Endodermal cell (in vitro differentiated cells): ENCODE results near the gene MXD3. TPM values are rescaled to one million over a fixed set of nuclear protein-coding genes. Genes with fewer than 3 reads are reported as not detected.
A peak's percentile ranks its signal among the peaks of the same experiment; 100 is the strongest.

Experiments used
- DNase-seq: peaks from one replicate; pipeline ENCODE4 v3.0.0-alpha.2; 2017
- H3K27ac ChIP-seq: 2 replicates; pipeline ENCODE4 v1.5.1; 2013; ENCODE audit warnings: mild to moderate bottlenecking, low read depth, low read length, moderate library complexity
- H3K27me3 ChIP-seq: 2 replicates; pipeline ENCODE4 v1.6.1; 2013; ENCODE audit warnings: mild to moderate bottlenecking, low read length, moderate library complexity; ENCODE audit not compliant: insufficient read depth, control insufficient read depth, poor library complexity, severe bottlenecking
- H3K36me3 ChIP-seq: 2 replicates; pipeline ENCODE4 v1.7.0; 2013; ENCODE audit warnings: mild to moderate bottlenecking, low read length, moderate library complexity; ENCODE audit not compliant: control insufficient read depth, insufficient read depth
- H3K4me1 ChIP-seq: one replicate; pipeline ENCODE4 v1.7.0; 2013; ENCODE audit warnings: low read length; ENCODE audit not compliant: control insufficient read depth, insufficient read depth
- H3K4me3 ChIP-seq: 2 replicates; pipeline ENCODE4 v1.5.1; 2013; ENCODE audit warnings: mild to moderate bottlenecking, low read length, moderate library complexity
- H3K9ac ChIP-seq: 2 replicates; pipeline ENCODE4 v1.6.1; 2013; ENCODE audit warnings: mild to moderate bottlenecking, low read length, moderate library complexity; ENCODE audit not compliant: poor library complexity, severe bottlenecking; ENCODE audit errors: extremely low read depth
- H3K9me3 ChIP-seq: 2 replicates; pipeline ENCODE4 v1.6.1; 2013; ENCODE audit warnings: mild to moderate bottlenecking, low read length, moderate library complexity; ENCODE audit not compliant: control insufficient read depth
- H3K27ac Mint-ChIP-seq: 2 replicates; pipeline ENCODE4 v1.8.0; 2020; ENCODE audit warnings: mixed read lengths
- H3K27me3 Mint-ChIP-seq: 2 replicates; pipeline ENCODE4 v1.8.0; 2021; ENCODE audit warnings: mild to moderate bottlenecking, mixed read lengths; ENCODE audit not compliant: insufficient read depth
- H3K36me3 Mint-ChIP-seq: 2 replicates; pipeline ENCODE4 v1.8.0; 2020; ENCODE audit warnings: low read depth, mixed read lengths
- H3K4me1 Mint-ChIP-seq: 2 replicates; pipeline ENCODE4 v1.8.0; 2020; ENCODE audit warnings: mixed read lengths
- H3K4me3 Mint-ChIP-seq: 2 replicates; pipeline ENCODE4 v1.8.0; 2020; ENCODE audit warnings: mild to moderate bottlenecking, moderate library complexity, mixed read lengths
- H3K9me3 Mint-ChIP-seq: 2 replicates; pipeline ENCODE4 v1.8.0; 2020; ENCODE audit warnings: mild to moderate bottlenecking, mixed read lengths
- CTCF ChIP-seq: fragments of 200-600 bp; sonication (generic); conservative IDR thresholded peaks from 2 replicates; pipeline ENCODE4 v1.5.0; 2021; ENCODE audit warnings: antibody characterized with exemption, mild to moderate bottlenecking
- WGBS, 2 experiments: methylation state at CpG; one replicate each; pipeline versions ENCODE4 v1.1.5 to v1.1.7; 2013; ENCODE audit warnings: missing lambda C conversion rate in 2 of 2, mixed read lengths in 1 of 2; ENCODE audit not compliant: insufficient coverage in 1 of 2, insufficient read length in 1 of 2; 5-methylcytosine and 5-hydroxymethylcytosine counted together
- total RNA-seq, 2 donors: library from RNA; stranded (reverse); fragmentation: NEBNext Ultra II Directional in 1 of 2; extraction: Animal tissue kit (Norgen Biotek cat#: 25700) in 1 of 2; gene quantifications; 2 replicates in 1 of 2; 3 replicates in 1 of 2; pipeline ENCODE4 v1.2.1, GENCODE V29; 2021

The MXD3 gene
- total RNA-seq, 2 donors from 2014 or later = 14.2 to 20.4 TPM

GRCh38 chr5:177336112-177336511 lies 24.4 kb upstream of the MXD3 start:
- 86 to 89% methylated on average over 10 to 12 of the region's 12 CpGs for WGBS, 2 experiments
- peaks cover 59% of the 10 kb centered on the region for H3K36me3 ChIP-seq
- no peaks in the 10 kb centered on the region for H3K9me3 ChIP-seq
- H3K27ac Mint-ChIP-seq = no peak overlapping the region
- H3K4me1 ChIP-seq = no peaks in the 10 kb centered on the region
- H3K27me3 ChIP-seq = no peaks in the 10 kb centered on the region
- no peak overlapping the region for H3K27ac ChIP-seq
- no peaks in the 10 kb centered on the region for H3K9me3 Mint-ChIP-seq
- no peak overlapping the region for H3K9ac ChIP-seq
- no peak for DNase-seq
- H3K27me3 Mint-ChIP-seq = no peaks in the 10 kb centered on the region
- H3K4me3 ChIP-seq = no peak overlapping the region
- peaks cover 10% of the 10 kb centered on the region for H3K4me1 Mint-ChIP-seq
- peaks cover 71% of the 10 kb centered on the region for H3K36me3 Mint-ChIP-seq
- TF ChIP-seq CTCF = peak; percentile 61
- H3K4me3 Mint-ChIP-seq = no peak overlapping the region

- H3K4me3 ChIP-seq = no peak overlapping the region
- H3K27ac ChIP-seq = no peak overlapping the region
- H3K27me3 ChIP-seq = no peaks in the 10 kb centered on the region
- Mint-ChIP-seq H3K27ac (no peak overlapping the region), H3K4me1 (peaks cover 10% of the 10 kb centered on the region), H3K9me3 (no peaks in the 10 kb centered on the region), H3K4me3 (no peak overlapping the region), H3K36me3 (peaks cover 75% of the 10 kb centered on the region), H3K27me3 (no peaks in the 10 kb centered on the region)
- H3K4me1 ChIP-seq = no peaks in the 10 kb centered on the region
- H3K9me3 ChIP-seq = no peaks in the 10 kb centered on the region
- peaks cover 59% of the 10 kb centered on the region for H3K36me3 ChIP-seq
- DNase-seq = no peak
- no peak for TF ChIP-seq CTCF
- WGBS, 2 experiments = 97% methylated on average over 6 to 7 of the region's 7 CpGs
- H3K9ac ChIP-seq = no peak overlapping the region
These were observed 24.0 kb upstream of the MXD3 start for GRCh38 chr5:177335701-177336065.

GRCh38 chr5:177334781-177335700 lies 23.3 kb upstream of the MXD3 start:
- Mint-ChIP-seq H3K27me3 (no peaks in the 10 kb centered on the region), H3K36me3 (peaks cover 75% of the 10 kb centered on the region), H3K4me3 (no peak overlapping the region), H3K4me1 (peaks cover 9% of the 10 kb centered on the region), H3K9me3 (no peaks in the 10 kb centered on the region), H3K27ac (no peak overlapping the region)
- peaks cover 56% of the 10 kb centered on the region for H3K36me3 ChIP-seq
- H3K9ac ChIP-seq = no peak overlapping the region
- H3K27me3 ChIP-seq = no peaks in the 10 kb centered on the region
- no peak overlapping the region for H3K27ac ChIP-seq
- WGBS, 2 experiments = 89 to 92% methylated on average over 19 to 21 of the region's 21 CpGs
- no peaks in the 10 kb centered on the region for H3K4me1 ChIP-seq
- no peaks in the 10 kb centered on the region for H3K9me3 ChIP-seq
- H3K4me3 ChIP-seq = no peak overlapping the region
- no peak for TF ChIP-seq CTCF
- no peak for DNase-seq
